Measurements from ENCODE around the gene SUPT6H. TPM values are rescaled to one million over a fixed set of nuclear protein-coding genes. Genes with fewer than 3 reads are reported as not detected.
A peak's percentile ranks its signal among the peaks of the same experiment; 100 is the strongest.

Gene SUPT6H
- total and polyA plus RNA-seq, 9 of the 15 experiments (the other 6 are each of a cell fraction or from before 2014, with no cell fraction given) = 1.7 to 77.7 (median 49.2) TPM

- 0 out of 2 replicates have a peak, but pooled peaks have one; percentile 15 for TF ChIP-seq DEAF1 (CRISPR knock-in tag; IDR thresholded peaks at IDR 0.05)
- peak in 1 of 2 experiments; percentile 55 for TF ChIP-seq AFF1 (IDR thresholded peaks at IDR 0.05; ENCODE audit: low read depth in 1 of 2, partially characterized antibody in 2 of 2)
- peak; percentile 76; the same call in 1 of the 2 replicates for TF ChIP-seq ZBTB9 (CRISPR knock-in tag; IDR thresholded peaks at IDR 0.05)
- TF ChIP-seq MAFF (IDR thresholded peaks at IDR 0.05; ENCODE audit: low read length) = peak; percentile 94
- TF ChIP-seq RBFOX2 (IDR thresholded peaks at IDR 0.05; ENCODE audit: low read depth, low read length) = 0 out of 2 replicates have a peak, but pooled peaks have one; percentile 42
- 0 out of 2 replicates have a peak, but pooled peaks have one; percentile 21 for TF ChIP-seq GMEB1 (CRISPR knock-in tag; IDR thresholded peaks at IDR 0.05)
- no peak for TF ChIP-seq ZFPM2 (CRISPR knock-in tag; IDR thresholded peaks at IDR 0.05)
- TF ChIP-seq HCFC1 (IDR thresholded peaks at IDR 0.05; ENCODE audit: low read depth, low read length) = 0 out of 2 replicates have a peak, but pooled peaks have one; percentile 10
- TF ChIP-seq TAF7 (tag; IDR thresholded peaks at IDR 0.05) = no peak
- TF ChIP-seq HDAC2 (IDR thresholded peaks at IDR 0.05) = peak; percentile 17; the same call in 1 of the 2 replicates
- peak; percentile 58; the same call in 1 of the 2 replicates for TF ChIP-seq TFAP4 (CRISPR knock-in tag; IDR thresholded peaks at IDR 0.05; ENCODE audit: borderline replicate concordance)
- TF ChIP-seq FOXM1 (IDR thresholded peaks at IDR 0.05; ENCODE audit: low read depth) = peak; percentile 15; the same call in 1 of the 2 replicates
- TF ChIP-seq FOXM1 (CRISPR knock-in tag; IDR thresholded peaks at IDR 0.05; ENCODE audit: low read depth) = no peak
- peak; percentile 73; the same call in 1 of the 2 replicates for TF ChIP-seq NBN (IDR thresholded peaks at IDR 0.05; ENCODE audit: low read depth)
- TF ChIP-seq VEZF1 (CRISPR knock-in tag; IDR thresholded peaks at IDR 0.05) = peak; percentile 80; the same call in 1 of the 2 replicates
Observed at GRCh38 chr17:28735242-28735722, 73.3 kb downstream of the SUPT6H start (continued).

Measured in K562 (cell line).